CD4-positive, alpha-beta T cell treated with Interleukin-1 beta for 1 hour (primary cell): ENCODE results near the gene PTPRH.
"Not testable (repeated sequence)": the region's sequence is repeated elsewhere in the genome, so short reads cannot be mapped to it uniquely, and the experiment has no call there.

Experiments used
- DNase-seq, 2 donors: peaks; one replicate each; pipeline ENCODE4 v3.0.0-alpha.2; 2020 to 2022

Gene PTPRH

GRCh38 chr19:55224038-55224665 is 14.9 kb upstream of the PTPRH start:
- DNase-seq, result no peak

GRCh38 chr19:55223291-55224037 is 14.2 kb upstream of the PTPRH start:
- no peak for DNase-seq

GRCh38 chr19:55220525-55220924 is 11.2 kb upstream of the PTPRH start:
- DNase-seq, result no peak

DNA sequence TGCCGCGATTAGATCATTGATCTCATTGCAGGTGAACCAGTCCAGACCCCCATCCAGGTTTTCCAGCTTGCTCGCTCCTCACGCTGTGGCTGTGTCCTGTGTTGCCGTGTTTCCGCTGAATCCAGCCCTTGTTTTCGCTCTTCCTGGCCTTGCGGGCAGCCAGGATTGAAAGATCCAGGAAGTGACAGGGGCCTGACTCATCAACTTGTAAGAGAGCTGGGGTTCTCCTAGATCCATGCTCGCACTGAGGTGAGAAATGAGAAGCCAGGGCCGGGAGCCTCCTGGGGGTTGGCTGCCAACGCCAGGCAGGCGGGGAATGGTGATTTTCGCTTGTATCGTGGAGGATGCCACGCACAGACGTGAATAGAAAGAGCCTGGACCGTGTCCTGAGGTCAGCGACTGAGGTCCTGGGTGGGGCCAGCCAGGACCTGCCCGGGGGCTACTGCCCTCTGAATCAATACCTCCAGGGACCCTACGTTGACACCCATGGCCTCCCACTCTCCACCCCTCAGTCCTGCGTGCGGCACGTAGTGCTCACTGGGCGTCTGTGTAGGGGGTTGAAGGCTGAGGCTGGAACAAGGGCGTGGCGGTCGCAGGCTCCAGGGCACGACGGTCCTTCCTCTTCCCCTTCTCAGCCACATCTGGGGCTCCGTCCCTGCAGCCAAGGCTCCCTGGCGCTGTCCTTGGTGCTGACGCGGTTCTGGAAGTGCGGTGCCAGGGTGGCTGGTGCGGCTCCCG is 7.3 kb upstream of the PTPRH start:
- DNase-seq, result peak; percentile 37 to 63

DNA sequence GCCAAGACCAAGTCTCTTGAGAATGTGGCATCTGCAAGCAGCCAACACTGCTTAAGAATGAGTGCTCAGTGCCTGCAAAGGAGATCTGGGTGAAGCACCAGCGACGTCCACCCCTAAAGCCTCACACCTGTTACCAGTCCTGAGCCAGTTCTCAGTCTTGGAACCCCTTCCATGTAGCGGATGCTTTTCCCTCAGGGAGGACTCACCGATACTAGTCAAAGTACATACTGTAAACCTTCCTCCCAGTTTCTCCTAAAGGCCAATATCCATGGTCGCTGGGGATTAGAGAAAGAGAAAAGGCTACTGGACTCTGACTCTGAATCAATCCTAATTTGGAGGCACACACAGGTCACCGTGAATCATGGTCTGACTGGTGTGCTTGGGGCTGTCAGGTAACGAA is 4.2 kb upstream of the PTPRH start:
- DNase-seq, result no peak

DNA sequence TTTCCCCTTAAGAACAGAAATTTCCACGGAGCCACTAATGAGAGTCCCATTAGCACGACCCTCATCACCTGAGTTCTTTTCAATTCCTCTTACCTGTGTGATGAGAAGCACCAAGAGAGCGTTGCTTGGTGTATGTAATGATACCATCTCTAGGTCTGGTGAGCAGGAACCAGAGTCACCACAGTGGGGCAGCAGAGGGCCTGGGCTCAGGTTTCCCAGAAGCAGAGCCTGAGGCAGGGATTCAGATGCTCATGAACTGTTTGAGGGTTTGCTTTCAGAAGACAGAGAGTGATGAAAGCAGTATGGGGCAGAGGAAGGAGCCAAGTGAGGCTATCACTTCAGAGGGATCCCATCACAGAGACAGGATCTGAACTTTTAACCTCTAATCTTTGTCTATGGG is 3.1 kb upstream of the PTPRH start:
- DNase-seq, result peak; percentile 41 to 44

- DNase-seq, result no peak
Measured at GRCh38 chr19:55209693-55210472, 582 bp upstream of the PTPRH start.

GRCh38 chr19:55206664-55207500 is 2.4 kb downstream of the PTPRH start:
- peak in 1 of 2 donors; percentile 56 for DNase-seq

DNA sequence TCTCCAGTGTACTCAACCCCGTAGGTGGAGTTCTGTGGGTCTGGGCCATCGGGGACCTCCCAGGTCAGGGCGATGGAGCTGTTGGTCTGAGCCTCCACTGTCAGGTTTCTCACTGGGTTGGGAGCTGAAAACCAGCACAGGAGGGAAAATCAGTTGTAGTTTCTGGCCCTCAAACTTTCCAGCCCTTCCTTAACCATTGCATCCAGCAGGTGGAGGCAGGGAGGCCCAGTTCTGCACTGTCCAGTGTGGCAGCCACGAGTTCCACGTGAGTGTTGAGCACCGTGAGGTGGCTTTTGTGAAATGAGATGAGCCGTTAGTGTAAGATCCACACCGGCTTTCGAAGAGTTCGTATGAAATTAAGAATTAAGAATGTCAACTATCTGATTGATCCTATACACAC is 7.1 kb downstream of the PTPRH start:
- DNase-seq, result not testable (repeated sequence)

DNA sequence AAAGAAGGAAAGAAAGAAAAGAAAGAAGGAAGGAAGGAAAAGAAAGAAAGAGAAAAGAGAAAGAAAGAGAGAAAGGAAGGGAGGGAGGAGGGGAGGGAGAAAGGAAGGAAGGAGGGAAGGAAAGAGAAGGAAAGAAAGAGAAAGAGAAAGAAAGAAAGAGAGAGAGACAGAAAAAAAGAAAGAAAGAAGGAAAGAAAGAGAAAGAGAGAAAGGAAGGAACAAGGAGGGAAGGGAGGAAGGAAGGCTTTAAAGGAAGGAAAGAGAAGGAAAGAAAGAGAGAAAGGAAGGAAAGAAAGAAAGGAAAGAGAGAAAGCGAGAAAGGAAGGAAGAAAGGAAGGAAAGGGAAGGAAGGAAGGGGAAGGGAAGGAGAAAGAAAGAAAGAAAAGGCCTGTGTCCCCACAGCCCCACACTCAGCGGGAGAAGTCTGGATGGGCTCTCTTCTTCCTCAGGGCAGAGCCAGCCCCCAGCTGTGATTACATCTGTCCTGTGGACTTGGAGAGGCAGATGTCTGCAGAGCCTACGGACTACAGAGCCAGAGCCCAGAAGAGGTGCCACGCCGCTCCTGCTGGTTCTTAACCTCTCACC is 9.6 kb downstream of the PTPRH start:
- DNase-seq, result no peak

DNA sequence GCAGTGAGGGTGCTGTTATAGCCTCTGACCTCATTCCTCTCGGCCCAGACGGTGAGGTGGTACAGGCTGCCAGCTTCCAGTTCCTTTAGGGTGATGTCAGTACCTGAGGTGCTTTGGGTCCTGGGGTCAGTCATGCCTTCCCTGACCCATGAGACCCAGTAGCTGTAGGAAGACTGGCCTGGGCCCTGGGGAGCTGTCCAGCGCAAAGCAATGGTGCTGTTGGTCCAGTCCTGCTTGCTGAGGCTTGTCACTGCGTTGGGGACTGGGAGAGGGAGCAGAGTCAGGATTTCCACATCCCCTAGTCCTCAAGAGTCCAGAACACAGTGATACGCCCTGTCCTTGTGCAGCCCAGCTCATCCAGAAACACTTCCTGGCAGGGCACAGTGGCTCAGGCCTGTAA is 10.7 kb downstream of the PTPRH start:
- no peak for DNase-seq

GRCh38 chr19:55197528-55197927 is 11.8 kb downstream of the PTPRH start:
- no peak for DNase-seq

DNA sequence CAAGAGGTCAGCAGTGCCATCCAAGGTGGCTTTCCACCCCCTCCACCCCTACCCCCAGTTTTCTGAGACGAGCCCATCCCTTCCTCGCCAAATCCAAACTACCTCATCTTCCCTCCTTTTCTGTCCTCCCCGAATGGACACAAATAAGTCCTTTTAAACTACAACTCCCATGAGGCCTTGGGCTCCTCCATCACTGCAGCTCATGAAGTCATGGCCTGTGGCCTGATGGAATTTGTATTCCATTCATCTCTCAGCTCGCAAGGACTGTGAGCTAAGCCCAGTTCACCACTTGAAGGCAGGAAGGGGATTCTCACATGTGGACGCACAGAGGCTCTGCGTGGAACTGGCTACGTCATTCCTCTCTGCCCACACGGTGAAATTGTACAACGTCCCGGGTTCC is 12.5 kb downstream of the PTPRH start:
- no peak for DNase-seq

- no peak for DNase-seq
Measured at GRCh38 chr19:55193481-55193880, 15.8 kb downstream of the PTPRH start.

- DNase-seq, result no peak
Measured at GRCh38 chr19:55189403-55189835, 19.9 kb downstream of the PTPRH start.

DNA sequence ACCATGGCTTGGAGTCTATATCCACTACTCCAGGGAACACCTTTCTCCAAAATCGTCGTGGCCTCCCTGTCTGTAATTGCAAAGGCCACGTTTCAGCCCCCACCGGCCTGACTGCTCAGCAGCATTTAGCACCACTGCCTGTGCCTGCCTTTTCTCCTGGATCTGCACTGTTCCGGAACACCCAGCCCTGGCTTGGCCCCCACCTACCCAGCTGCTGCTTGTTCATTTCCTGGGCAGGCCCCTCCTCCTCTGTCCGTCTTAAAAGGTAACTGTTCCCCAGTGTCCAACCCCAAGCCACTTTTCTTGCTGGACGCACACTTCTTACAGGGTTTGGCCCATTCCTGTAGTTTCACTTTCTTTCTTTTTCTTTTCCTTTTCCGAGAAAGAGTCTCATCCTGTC is 20.7 kb downstream of the PTPRH start:
- DNase-seq, result no peak

DNA sequence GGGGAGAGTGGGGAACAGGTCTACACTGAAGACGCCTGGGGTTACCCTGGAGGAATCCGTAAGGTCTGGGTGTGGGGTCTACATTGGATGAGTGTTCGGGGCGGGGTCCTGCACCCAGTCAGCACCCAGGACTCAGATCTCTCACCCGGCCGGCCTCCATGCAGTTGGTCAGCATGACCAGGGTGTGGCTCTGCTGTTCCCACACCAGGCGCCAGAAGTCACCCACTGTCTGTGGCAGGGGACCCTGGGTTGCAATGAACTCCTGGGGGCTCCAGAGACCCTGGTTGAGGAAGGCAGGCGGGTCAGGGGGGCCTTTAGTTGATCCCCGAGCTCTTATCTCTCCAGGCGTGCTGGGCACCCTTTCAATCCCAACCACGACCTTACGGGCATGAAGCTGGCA is 23.2 kb downstream of the PTPRH start:
- DNase-seq, result no peak

- DNase-seq, result no peak
Measured at GRCh38 chr19:55181740-55182139, 27.6 kb downstream of the PTPRH start.

DNA sequence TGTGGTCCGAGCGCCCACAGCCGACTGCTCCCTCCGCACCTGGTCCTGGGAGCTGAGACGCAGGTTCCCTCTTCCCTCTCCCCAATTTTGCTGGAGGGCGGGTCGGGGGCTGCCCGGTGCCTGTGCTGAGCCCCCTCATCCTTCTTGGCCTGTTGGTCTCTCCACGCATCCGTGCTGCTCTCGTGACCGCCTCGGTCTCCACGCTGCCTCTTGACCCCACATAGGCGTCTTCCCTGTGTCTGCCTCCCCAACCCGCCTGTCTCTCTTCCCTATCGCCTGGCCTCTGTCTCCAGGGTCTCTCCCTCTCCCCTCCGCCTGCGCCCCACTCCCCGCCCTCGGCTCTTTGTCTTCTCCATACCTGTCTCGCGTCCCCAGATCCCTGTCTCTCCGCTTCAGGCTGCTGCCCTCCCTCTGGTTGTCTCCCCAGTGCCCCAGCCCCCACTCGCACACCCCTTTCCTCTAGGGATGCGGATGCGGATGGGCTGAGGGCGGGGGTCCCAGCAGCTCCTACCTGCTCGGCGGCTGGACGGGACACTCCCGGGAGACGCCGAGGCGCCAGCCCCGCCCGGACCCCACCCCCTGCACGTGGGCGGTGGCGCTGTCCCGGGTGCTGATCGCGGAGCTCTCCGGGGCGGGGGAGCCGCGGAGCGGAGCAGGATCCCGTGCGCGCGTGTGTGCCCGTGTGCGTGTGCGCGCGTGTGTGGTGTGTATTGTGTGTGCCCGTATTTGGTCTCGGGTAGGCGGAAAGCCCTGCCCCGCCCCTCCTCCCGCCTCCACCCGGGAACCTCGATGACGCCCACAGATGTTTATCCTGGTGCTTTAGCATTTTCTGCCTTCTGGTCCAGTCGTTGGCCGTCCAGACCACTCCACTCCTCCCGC is 29.5 kb downstream of the PTPRH start, which contains the start of gene SYT5:
Gene SYT5 (minus strand): TSS at position 684 of the 879 bp plus-strand sequence. CDS start 1,248 bp downstream, outside the sequence.
- peak; percentile 51 to 65 for DNase-seq

GRCh38 chr19:55178781-55179599 is 30.3 kb downstream of the PTPRH start:
- peak; percentile 94 to 96 for DNase-seq
